ENCODE results near the gene HMCN1. TPM values are rescaled to one million over a fixed set of nuclear protein-coding genes. Genes with fewer than 3 reads are reported as not detected.

Gene HMCN1
- under 1 TPM; 0.07 to 0.21 TPM for total RNA-seq

DNA sequence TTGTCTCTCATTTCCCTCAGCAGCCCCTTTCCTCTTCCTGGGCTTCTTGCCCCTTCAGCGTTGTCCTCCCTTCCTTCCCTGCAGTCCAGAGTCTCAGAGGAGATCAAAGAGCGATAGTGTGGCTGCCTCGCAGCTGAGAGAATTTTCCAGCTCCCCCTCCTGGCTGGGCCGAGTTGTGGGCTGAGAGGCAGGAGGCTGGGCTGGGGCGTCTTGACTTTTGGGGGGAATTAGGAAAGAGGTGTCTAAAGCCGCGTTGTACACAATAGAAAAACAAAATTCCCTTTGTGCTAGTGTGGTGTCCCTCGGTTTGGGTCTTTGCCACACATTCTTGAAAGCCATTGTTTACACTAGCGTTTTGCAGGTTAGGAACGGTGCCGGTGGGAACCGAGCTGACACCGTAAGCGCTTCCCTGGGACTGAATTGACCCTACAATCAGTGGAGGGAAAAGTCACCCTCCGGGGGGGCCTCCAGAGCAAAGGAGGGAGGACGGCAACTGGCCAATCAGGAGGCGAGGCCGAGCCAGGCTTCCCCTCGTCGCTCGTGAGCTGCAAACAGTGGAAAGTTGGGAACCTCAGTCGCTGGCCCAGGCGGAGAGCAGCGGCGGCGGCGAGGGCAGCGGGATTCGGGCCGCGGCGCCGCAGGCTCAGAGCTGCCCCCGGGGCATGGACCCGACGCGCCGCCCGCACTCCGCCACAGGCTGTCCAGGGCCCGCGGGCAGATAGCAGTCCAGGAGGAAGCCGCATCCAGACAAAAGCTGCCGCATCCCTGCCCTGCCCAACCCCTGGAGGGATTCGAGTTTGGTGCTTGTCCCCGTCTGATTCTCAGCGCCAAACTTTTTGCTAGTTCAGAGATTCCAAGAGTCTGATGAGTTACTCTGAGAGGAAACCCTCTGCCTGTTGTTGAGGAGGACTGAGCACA, at the start of gene HMCN1:
TSS of gene HMCN1 (plus strand) at position 574 of the 918 bp plus-strand sequence. CDS start 389 bp downstream, outside the sequence.
- peaks cover 16% of the 10 kb centered on the region for H3K4me1 Mint-ChIP-seq
- POLR2A ChIA-PET, result no interaction called here
- peaks cover 13% of the 10 kb centered on the region for H3K9me3 Mint-ChIP-seq
- H3K36me3 Mint-ChIP-seq (ENCODE audit: low read depth), result peaks cover 3% of the 10 kb centered on the region
- H3K27me3 Mint-ChIP-seq, result peaks cover 57% of the 10 kb centered on the region
- H3K27ac Mint-ChIP-seq, result no peak within 1 kb of the TSS
- H3K4me3 Mint-ChIP-seq, result peak within 1 kb of the TSS; percentile 53
- CTCF ChIA-PET, result interaction anchor here (0.6 to 1.4 kb wide), 3 partner anchors 14 to 187 kb away, joined by 3 read pairs; no protein-coding TSS in a partner anchor
- DNase-seq, result peak; percentile 13

DNA sequence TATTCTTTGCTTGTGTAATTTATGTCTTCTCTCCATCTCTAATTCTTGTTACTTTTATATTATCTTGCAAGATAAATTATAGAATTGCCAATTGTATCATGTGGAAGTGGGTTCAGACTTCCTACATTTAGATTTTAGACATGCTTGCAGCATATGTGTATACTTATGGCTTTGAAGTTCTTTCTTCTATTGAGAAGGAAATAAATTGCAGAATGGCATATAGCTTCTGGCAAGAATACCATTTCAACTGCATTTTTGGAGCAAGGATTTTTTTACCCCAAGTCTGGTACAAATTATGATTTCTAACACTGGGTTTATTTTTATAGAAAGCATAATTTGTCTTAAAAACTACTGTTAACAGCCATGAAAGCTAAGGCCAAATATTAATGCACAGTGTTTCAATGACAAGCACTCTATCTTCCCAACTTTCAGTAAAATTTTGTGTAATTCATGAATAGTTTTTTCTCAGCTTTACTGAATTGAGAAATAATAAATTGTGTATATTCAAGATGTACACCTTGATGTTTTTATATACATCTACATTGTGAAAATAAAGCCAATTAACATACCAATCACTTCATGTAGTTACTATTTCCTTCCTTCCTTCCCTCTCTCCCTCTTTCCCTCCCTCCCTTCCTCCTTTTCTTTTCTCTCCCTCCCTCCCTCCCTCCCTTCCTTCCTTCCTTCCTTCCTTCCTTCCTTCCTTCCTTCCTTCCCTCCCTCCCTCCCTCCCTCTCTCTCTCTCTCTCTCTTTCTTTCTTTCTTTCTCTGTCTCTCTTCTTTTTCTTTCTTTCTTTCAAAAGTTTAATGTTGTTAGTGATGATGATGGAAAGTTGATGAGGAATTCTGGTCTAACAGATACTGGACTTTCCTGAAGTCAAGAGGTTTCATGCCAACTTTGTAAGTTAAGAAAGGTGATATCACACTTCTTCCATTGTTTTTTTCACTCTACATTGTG, 47.1 kb upstream of the HMCN1 start:
- ChIA-PET CTCF (interaction anchor here (0.7 kb wide), 1 partner anchor 126 kb away, joined by 3 read pairs; no protein-coding TSS in a partner anchor), POLR2A (no interaction called here)
- Mint-ChIP-seq H3K27me3 (peaks cover 18% of the 10 kb centered on the region), H3K4me1 (no peaks in the 10 kb centered on the region), H3K36me3 (ENCODE audit: low read depth) (no peaks in the 10 kb centered on the region), H3K9me3 (no peaks in the 10 kb centered on the region), H3K27ac (no peak overlapping the region), H3K4me3 (no peak overlapping the region)
- DNase-seq, result no peak

DNA sequence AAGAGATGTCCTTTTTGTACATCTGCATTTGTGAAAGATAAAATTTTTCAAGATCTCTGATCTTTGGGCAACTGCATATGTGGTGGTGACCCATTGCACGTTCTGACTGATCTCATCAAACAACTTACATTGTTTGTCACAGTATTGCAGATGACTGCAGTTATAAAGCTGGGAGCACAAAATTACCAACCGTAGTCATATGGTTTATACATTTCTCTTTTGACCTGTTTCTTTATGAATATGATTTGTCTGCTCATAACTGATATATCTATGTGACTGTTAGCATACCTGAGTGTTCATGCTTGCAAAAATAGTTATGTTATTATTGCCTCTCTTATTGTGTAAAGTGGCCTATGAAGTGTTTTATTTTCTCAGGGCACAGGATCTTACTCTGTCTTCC, 43.7 kb upstream of the HMCN1 start:
- Mint-ChIP-seq H3K4me1 (peaks cover 17% of the 10 kb centered on the region), H3K4me3 (no peak overlapping the region), H3K27me3 (peaks cover 14% of the 10 kb centered on the region), H3K9me3 (peaks cover 11% of the 10 kb centered on the region), H3K27ac (no peak overlapping the region), H3K36me3 (ENCODE audit: low read depth) (peaks cover 13% of the 10 kb centered on the region)
- CTCF ChIA-PET, result interaction anchor here (0.5 kb wide), 1 partner anchor 802 kb away, joined by 4 read pairs; no protein-coding TSS in a partner anchor
- DNase-seq, result no peak
- POLR2A ChIA-PET, result no interaction called here

DNA sequence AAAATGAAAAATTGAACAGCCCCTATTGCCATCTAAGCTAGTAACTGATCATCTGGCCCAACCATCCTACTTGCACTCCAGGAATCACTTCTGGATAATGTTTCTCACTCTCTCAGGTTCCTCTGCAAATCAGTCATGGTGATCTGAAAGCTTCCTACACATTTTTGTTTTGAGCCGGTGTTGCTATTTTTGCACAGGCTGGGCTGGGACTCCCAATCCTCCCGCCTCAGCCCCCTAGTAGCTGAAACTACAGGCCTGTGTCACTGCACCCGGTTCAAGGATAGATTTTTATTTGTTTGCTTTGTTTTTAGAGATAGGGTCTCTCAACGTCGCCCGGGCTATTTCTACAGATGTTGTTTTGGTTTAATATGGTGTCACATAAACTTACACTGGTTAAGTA, 40.5 kb upstream of the HMCN1 start:
- ChIA-PET POLR2A (no interaction called here), CTCF (interaction anchor here (1.0 to 1.5 kb wide), 3 partner anchors 13 to 48 kb away, joined by 3 read pairs; no protein-coding TSS in a partner anchor)
- Mint-ChIP-seq H3K27me3 (peaks cover 5% of the 10 kb centered on the region), H3K27ac (peak overlapping the region; percentile 83), H3K9me3 (peaks cover 11% of the 10 kb centered on the region), H3K4me1 (peaks cover 18% of the 10 kb centered on the region), H3K36me3 (ENCODE audit: low read depth) (peaks cover 13% of the 10 kb centered on the region), H3K4me3 (peak overlapping the region; percentile 54)
- DNase-seq, result no peak

DNA sequence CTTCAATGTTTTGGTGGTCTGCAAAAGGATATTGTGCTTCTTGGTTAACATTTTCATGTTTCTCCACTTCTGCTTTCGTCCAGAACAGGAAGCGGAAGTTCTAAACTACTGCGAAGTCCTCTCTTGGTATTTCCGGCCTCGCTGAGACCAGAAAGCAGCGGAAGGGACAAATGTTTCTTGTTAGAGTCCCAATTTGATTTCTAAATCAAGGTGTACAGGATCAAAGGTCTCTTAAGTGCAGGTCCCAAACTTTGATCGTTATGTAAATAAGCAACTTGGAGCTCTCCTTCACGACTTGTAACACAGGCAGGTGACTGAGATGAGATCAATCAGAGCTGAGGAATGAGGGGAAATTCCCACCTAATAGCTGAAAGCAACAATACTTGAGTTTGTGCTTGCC, 40.1 kb upstream of the HMCN1 start:
- Mint-ChIP-seq H3K9me3 (peaks cover 11% of the 10 kb centered on the region), H3K4me1 (peaks cover 18% of the 10 kb centered on the region), H3K4me3 (peak overlapping the region; percentile 54), H3K36me3 (ENCODE audit: low read depth) (peaks cover 13% of the 10 kb centered on the region), H3K27me3 (peaks cover 5% of the 10 kb centered on the region), H3K27ac (peak overlapping the region; percentile 83)
- DNase-seq, result peak; percentile 45
- POLR2A ChIA-PET, result no interaction called here
- CTCF ChIA-PET, result interaction anchor here (1.0 to 1.5 kb wide), 2 partner anchors 13 to 24 kb away, joined by 3 read pairs; no protein-coding TSS in a partner anchor

- ChIA-PET POLR2A (no interaction called here), CTCF (interaction anchor here (0.6 to 0.9 kb wide), 3 partner anchors 13 to 524 kb away, joined by 3 to 6 read pairs (median 4); no protein-coding TSS in a partner anchor)
- H3K4me1 Mint-ChIP-seq, result peaks cover 18% of the 10 kb centered on the region
- H3K9me3 Mint-ChIP-seq, result peaks cover 11% of the 10 kb centered on the region
- peaks cover 13% of the 10 kb centered on the region for H3K36me3 Mint-ChIP-seq (ENCODE audit: low read depth)
- H3K27ac Mint-ChIP-seq, result no peak overlapping the region
- no peak overlapping the region for H3K4me3 Mint-ChIP-seq
- peaks cover 8% of the 10 kb centered on the region for H3K27me3 Mint-ChIP-seq
- no peak for DNase-seq
Measured at GRCh38 chr1:185695299-185695698, 38.9 kb upstream of the HMCN1 start.

DNA sequence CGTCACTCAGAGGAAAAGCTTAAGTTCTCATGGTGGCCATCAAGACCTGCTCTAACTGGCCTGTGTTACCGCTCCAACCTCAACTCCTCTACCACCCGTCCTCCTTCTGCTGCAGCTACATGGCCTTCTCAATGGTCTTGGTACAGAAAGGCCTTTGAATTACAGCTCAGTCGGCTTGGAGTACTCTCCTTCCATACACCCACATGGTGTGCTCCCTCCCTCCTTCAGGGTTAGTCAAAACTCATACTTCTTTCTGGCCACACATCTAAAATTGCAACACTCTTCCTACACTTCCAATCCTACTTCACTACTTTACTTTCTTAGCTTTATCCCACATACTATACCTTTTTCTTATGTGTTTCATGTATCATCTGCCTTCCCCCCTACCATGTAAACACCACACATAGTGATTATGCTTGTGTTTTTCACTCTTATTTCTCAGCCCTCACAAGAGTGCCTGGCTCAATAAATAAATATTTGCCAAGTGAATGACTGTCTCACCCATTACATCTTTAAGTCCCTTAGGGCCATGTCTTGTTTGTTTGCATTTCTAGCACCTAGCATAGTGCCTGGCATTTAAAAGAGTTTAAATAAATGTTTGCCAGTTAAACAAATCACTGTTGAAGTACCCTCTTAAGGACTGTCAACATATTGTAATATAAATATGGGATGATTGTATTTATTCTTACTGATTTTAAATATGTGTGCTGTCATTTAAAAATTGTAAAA, 37.6 kb upstream of the HMCN1 start:
- no peak for DNase-seq
- Mint-ChIP-seq H3K4me3 (no peak overlapping the region), H3K27ac (no peak overlapping the region), H3K4me1 (peaks cover 26% of the 10 kb centered on the region), H3K9me3 (peaks cover 11% of the 10 kb centered on the region), H3K36me3 (ENCODE audit: low read depth) (peaks cover 13% of the 10 kb centered on the region), H3K27me3 (peaks cover 15% of the 10 kb centered on the region)
- CTCF ChIA-PET, result interaction anchor here (0.9 kb wide), 1 partner anchor 525 kb away, joined by 4 read pairs; no protein-coding TSS in a partner anchor
- POLR2A ChIA-PET, result no interaction called here

- Mint-ChIP-seq H3K27me3 (peaks cover 16% of the 10 kb centered on the region), H3K4me3 (no peak overlapping the region), H3K36me3 (ENCODE audit: low read depth) (no peaks in the 10 kb centered on the region), H3K4me1 (peaks cover 15% of the 10 kb centered on the region), H3K9me3 (no peaks in the 10 kb centered on the region), H3K27ac (no peak overlapping the region)
- CTCF ChIA-PET, result no interaction called here
- POLR2A ChIA-PET, result no interaction called here
- no peak for DNase-seq
Measured at GRCh38 chr1:185699874-185700273, 34.3 kb upstream of the HMCN1 start.

DNA sequence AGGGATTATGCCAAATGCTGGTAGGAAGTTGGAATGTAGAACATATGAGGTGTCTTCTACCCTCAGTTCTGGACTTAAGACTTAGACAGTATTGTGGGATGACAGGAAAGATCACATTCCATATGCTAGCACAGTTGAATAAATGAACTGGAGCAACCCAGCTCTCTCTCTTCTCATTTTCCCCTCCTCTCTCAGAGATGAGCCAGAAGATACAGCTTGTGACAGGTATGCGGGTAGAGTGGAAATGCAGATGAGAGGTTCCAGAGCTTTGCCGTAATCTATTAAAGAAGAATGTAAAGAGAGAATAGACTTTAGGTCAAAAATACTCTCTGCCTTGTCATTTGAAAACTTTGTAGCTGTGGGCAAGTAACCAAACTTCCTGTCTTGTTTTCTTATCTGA, 32.5 kb upstream of the HMCN1 start:
- Mint-ChIP-seq H3K4me1 (peaks cover 11% of the 10 kb centered on the region), H3K4me3 (no peak overlapping the region), H3K36me3 (ENCODE audit: low read depth) (no peaks in the 10 kb centered on the region), H3K9me3 (peaks cover 2% of the 10 kb centered on the region), H3K27ac (no peak overlapping the region), H3K27me3 (peaks cover 21% of the 10 kb centered on the region)
- ChIA-PET POLR2A (no interaction called here), CTCF (no interaction called here)
- DNase-seq, result no peak

GRCh38 chr1:185704181-185704580, 30.0 kb upstream of the HMCN1 start:
- H3K27me3 Mint-ChIP-seq, result peaks cover 21% of the 10 kb centered on the region
- peaks cover 12% of the 10 kb centered on the region for H3K9me3 Mint-ChIP-seq
- no peaks in the 10 kb centered on the region for H3K36me3 Mint-ChIP-seq (ENCODE audit: low read depth)
- POLR2A ChIA-PET, result no interaction called here
- no peak for DNase-seq
- H3K27ac Mint-ChIP-seq, result no peak overlapping the region
- H3K4me1 Mint-ChIP-seq, result peaks cover 11% of the 10 kb centered on the region
- H3K4me3 Mint-ChIP-seq, result no peak overlapping the region
- CTCF ChIA-PET, result no interaction called here

DNA sequence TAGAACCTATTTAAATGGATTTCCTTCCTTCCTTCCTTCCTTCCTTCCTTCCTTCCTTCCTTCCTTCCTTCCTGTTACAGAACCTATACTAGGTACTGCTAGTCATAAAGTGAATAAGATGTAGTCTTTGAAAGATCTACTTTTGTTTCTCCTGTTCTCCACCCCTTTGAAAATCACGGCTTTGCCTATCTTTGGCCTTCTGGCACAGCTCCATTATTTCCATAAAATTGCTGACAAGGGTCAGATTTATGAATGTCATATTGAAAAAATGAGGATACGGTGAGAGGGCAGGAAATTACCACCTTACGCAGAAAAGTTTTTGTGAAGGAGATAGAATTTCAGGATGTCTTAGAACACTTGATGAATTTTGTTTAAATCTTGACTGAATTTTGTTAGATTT, 18.1 kb upstream of the HMCN1 start:
- no peak overlapping the region for H3K4me3 Mint-ChIP-seq
- peaks cover 2% of the 10 kb centered on the region for H3K9me3 Mint-ChIP-seq
- DNase-seq, result no peak
- peaks cover 26% of the 10 kb centered on the region for H3K27me3 Mint-ChIP-seq
- no peaks in the 10 kb centered on the region for H3K4me1 Mint-ChIP-seq
- H3K36me3 Mint-ChIP-seq (ENCODE audit: low read depth), result no peaks in the 10 kb centered on the region
- ChIA-PET CTCF (no interaction called here), POLR2A (no interaction called here)
- H3K27ac Mint-ChIP-seq, result no peak overlapping the region

DNA sequence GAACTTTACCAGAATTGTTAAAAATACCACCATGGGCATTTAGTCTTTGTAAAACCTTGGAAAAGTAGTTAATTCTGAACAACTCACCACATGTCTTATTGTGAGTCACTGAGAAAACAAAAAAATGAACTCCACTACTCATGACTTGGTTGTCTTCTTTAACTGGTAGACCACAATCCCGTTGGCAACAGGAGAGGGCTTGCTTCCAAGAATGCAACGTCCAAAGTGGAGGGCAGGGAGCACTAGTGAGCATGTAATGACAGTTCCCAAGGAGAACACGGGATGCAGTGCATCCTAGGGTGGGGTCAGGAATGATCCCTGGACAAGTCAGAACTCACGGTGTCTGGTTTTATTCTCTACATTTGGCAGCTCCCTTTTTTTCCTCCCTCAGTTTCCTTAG, 15.2 kb upstream of the HMCN1 start:
- H3K9me3 Mint-ChIP-seq, result no peaks in the 10 kb centered on the region
- no peaks in the 10 kb centered on the region for H3K36me3 Mint-ChIP-seq (ENCODE audit: low read depth)
- CTCF ChIA-PET, result no interaction called here
- no peak for DNase-seq
- no peak overlapping the region for H3K4me3 Mint-ChIP-seq
- POLR2A ChIA-PET, result no interaction called here
- H3K27ac Mint-ChIP-seq, result no peak overlapping the region
- no peaks in the 10 kb centered on the region for H3K4me1 Mint-ChIP-seq
- peaks cover 25% of the 10 kb centered on the region for H3K27me3 Mint-ChIP-seq

Data from activated CD4-positive, alpha-beta T cell treated with anti-CD3 and anti-CD28 coated beads, Interleukin-2, amount 10 ng/mL, durations not matched to agents 7 days and 5 days (primary cell).